ENCODE measurements around the gene RHBDD1.
"Not testable (repeated sequence)": the region's sequence is repeated elsewhere in the genome, so short reads cannot be mapped to it uniquely, and the experiment has no call there.

Gene RHBDD1

GRCh38 chr2:226839951-226840350 is 4.1 kb downstream of the RHBDD1 start:
- H3K27ac ChIP-seq (ENCODE audit: low read depth in 2 of 2, low read length in 2 of 2): no peak overlapping the region
- peaks cover 7 to 14% of the 10 kb centered on the region in 2 donors for H3K4me1 ChIP-seq (ENCODE audit: control insufficient read depth in 2 of 2, insufficient read depth in 2 of 2, low read length in 2 of 2)
- H3K4me3 ChIP-seq (ENCODE audit: low read length in 2 of 2): no peak overlapping the region
- no peaks in the 10 kb centered on the region for H3K27me3 ChIP-seq (ENCODE audit: control insufficient read depth in 2 of 2, insufficient read depth in 2 of 2, low read length in 2 of 2)
- no peaks in the 10 kb centered on the region for H3K36me3 ChIP-seq (ENCODE audit: control insufficient read depth in 2 of 2, insufficient read depth in 2 of 2, low read length in 2 of 2)
- no peak overlapping the region for H3K9ac ChIP-seq (ENCODE audit: low read depth in 1 of 2, low read length in 2 of 2)
- H3K9me3 ChIP-seq (ENCODE audit: control insufficient read depth in 2 of 2, low read length in 2 of 2): no peaks in the 10 kb centered on the region

GRCh38 chr2:226843001-226843400 is 7.1 kb downstream of the RHBDD1 start:
- not testable (repeated sequence) for H3K4me1 ChIP-seq (ENCODE audit: control insufficient read depth in 2 of 2, insufficient read depth in 2 of 2, low read length in 2 of 2)

GRCh38 chr2:226845386-226846116 is 9.7 kb downstream of the RHBDD1 start:
- H3K36me3 ChIP-seq (ENCODE audit: control insufficient read depth in 2 of 2, insufficient read depth in 2 of 2, low read length in 2 of 2): no peaks in the 10 kb centered on the region
- no peaks in the 10 kb centered on the region for H3K27me3 ChIP-seq (ENCODE audit: control insufficient read depth in 2 of 2, insufficient read depth in 2 of 2, low read length in 2 of 2)
- no peak overlapping the region for H3K4me3 ChIP-seq (ENCODE audit: low read length in 2 of 2)
- H3K27ac ChIP-seq (ENCODE audit: low read depth in 2 of 2, low read length in 2 of 2): no peak overlapping the region
- H3K9ac ChIP-seq (ENCODE audit: low read depth in 1 of 2, low read length in 2 of 2): no peak overlapping the region
- H3K9me3 ChIP-seq (ENCODE audit: control insufficient read depth in 2 of 2, low read length in 2 of 2): no peaks in the 10 kb centered on the region
- H3K4me1 ChIP-seq (ENCODE audit: control insufficient read depth in 2 of 2, insufficient read depth in 2 of 2, low read length in 2 of 2): no peaks in the 10 kb centered on the region

More at GRCh38 chr2:226843001-226843400, 7.1 kb downstream of the RHBDD1 start:
- H3K27ac ChIP-seq (ENCODE audit: low read depth in 2 of 2, low read length in 2 of 2); H3K36me3 ChIP-seq (ENCODE audit: control insufficient read depth in 2 of 2, insufficient read depth in 2 of 2, low read length in 2 of 2); H3K9me3 ChIP-seq (ENCODE audit: control insufficient read depth in 2 of 2, low read length in 2 of 2); H3K27me3 ChIP-seq (ENCODE audit: control insufficient read depth in 2 of 2, insufficient read depth in 2 of 2, low read length in 2 of 2); H3K9ac ChIP-seq (ENCODE audit: low read depth in 1 of 2, low read length in 2 of 2); H3K4me3 ChIP-seq (ENCODE audit: low read length in 2 of 2): not testable (repeated sequence)

GRCh38 chr2:226847090-226847489 is 11.2 kb downstream of the RHBDD1 start:
- Histone ChIP-seq H3K27me3 (ENCODE audit: control insufficient read depth in 2 of 2, insufficient read depth in 2 of 2, low read length in 2 of 2) (no peaks in the 10 kb centered on the region), H3K4me3 (ENCODE audit: low read length in 2 of 2) (no peak overlapping the region), H3K27ac (ENCODE audit: low read depth in 2 of 2, low read length in 2 of 2) (no peak overlapping the region), H3K36me3 (ENCODE audit: control insufficient read depth in 2 of 2, insufficient read depth in 2 of 2, low read length in 2 of 2) (no peaks in the 10 kb centered on the region), H3K9me3 (ENCODE audit: control insufficient read depth in 2 of 2, low read length in 2 of 2) (no peaks in the 10 kb centered on the region), H3K9ac (ENCODE audit: low read depth in 1 of 2, low read length in 2 of 2) (no peak overlapping the region), H3K4me1 (ENCODE audit: control insufficient read depth in 2 of 2, insufficient read depth in 2 of 2, low read length in 2 of 2) (no peaks in the 10 kb centered on the region)

GRCh38 chr2:226847511-226847910 is 11.7 kb downstream of the RHBDD1 start:
- Histone ChIP-seq H3K9ac (ENCODE audit: low read depth in 1 of 2, low read length in 2 of 2) (no peak overlapping the region), H3K27me3 (ENCODE audit: control insufficient read depth in 2 of 2, insufficient read depth in 2 of 2, low read length in 2 of 2) (no peaks in the 10 kb centered on the region), H3K27ac (ENCODE audit: low read depth in 2 of 2, low read length in 2 of 2) (no peak overlapping the region), H3K4me3 (ENCODE audit: low read length in 2 of 2) (no peak overlapping the region), H3K4me1 (ENCODE audit: control insufficient read depth in 2 of 2, insufficient read depth in 2 of 2, low read length in 2 of 2) (no peaks in the 10 kb centered on the region), H3K36me3 (ENCODE audit: control insufficient read depth in 2 of 2, insufficient read depth in 2 of 2, low read length in 2 of 2) (no peaks in the 10 kb centered on the region), H3K9me3 (ENCODE audit: control insufficient read depth in 2 of 2, low read length in 2 of 2) (no peaks in the 10 kb centered on the region)

- Histone ChIP-seq H3K27me3 (ENCODE audit: control insufficient read depth in 2 of 2, insufficient read depth in 2 of 2, low read length in 2 of 2) (no peaks in the 10 kb centered on the region), H3K36me3 (ENCODE audit: control insufficient read depth in 2 of 2, insufficient read depth in 2 of 2, low read length in 2 of 2) (no peaks in the 10 kb centered on the region), H3K4me1 (ENCODE audit: control insufficient read depth in 2 of 2, insufficient read depth in 2 of 2, low read length in 2 of 2) (no peaks in the 10 kb centered on the region), H3K4me3 (ENCODE audit: low read length in 2 of 2) (no peak overlapping the region), H3K9ac (ENCODE audit: low read depth in 1 of 2, low read length in 2 of 2) (no peak overlapping the region), H3K27ac (ENCODE audit: low read depth in 2 of 2, low read length in 2 of 2) (no peak overlapping the region), H3K9me3 (ENCODE audit: control insufficient read depth in 2 of 2, low read length in 2 of 2) (no peaks in the 10 kb centered on the region)
Measured at GRCh38 chr2:226849349-226849748, 13.5 kb downstream of the RHBDD1 start.

GRCh38 chr2:226850024-226850423 is 14.2 kb downstream of the RHBDD1 start:
- Histone ChIP-seq H3K27me3 (ENCODE audit: control insufficient read depth in 2 of 2, insufficient read depth in 2 of 2, low read length in 2 of 2) (no peaks in the 10 kb centered on the region), H3K36me3 (ENCODE audit: control insufficient read depth in 2 of 2, insufficient read depth in 2 of 2, low read length in 2 of 2) (no peaks in the 10 kb centered on the region), H3K9ac (ENCODE audit: low read depth in 1 of 2, low read length in 2 of 2) (no peak overlapping the region), H3K4me3 (ENCODE audit: low read length in 2 of 2) (no peak overlapping the region), H3K4me1 (ENCODE audit: control insufficient read depth in 2 of 2, insufficient read depth in 2 of 2, low read length in 2 of 2) (no peaks in the 10 kb centered on the region), H3K27ac (ENCODE audit: low read depth in 2 of 2, low read length in 2 of 2) (no peak overlapping the region), H3K9me3 (ENCODE audit: control insufficient read depth in 2 of 2, low read length in 2 of 2) (no peaks in the 10 kb centered on the region)

- H3K36me3 ChIP-seq (ENCODE audit: control insufficient read depth in 2 of 2, insufficient read depth in 2 of 2, low read length in 2 of 2): no peaks in the 10 kb centered on the region
- no peak overlapping the region for H3K9ac ChIP-seq (ENCODE audit: low read depth in 1 of 2, low read length in 2 of 2)
- H3K27ac ChIP-seq (ENCODE audit: low read depth in 2 of 2, low read length in 2 of 2): no peak overlapping the region
- H3K9me3 ChIP-seq (ENCODE audit: control insufficient read depth in 2 of 2, low read length in 2 of 2): no peaks in the 10 kb centered on the region
- no peaks in the 10 kb centered on the region for H3K4me1 ChIP-seq (ENCODE audit: control insufficient read depth in 2 of 2, insufficient read depth in 2 of 2, low read length in 2 of 2)
- no peaks in the 10 kb centered on the region for H3K27me3 ChIP-seq (ENCODE audit: control insufficient read depth in 2 of 2, insufficient read depth in 2 of 2, low read length in 2 of 2)
- H3K4me3 ChIP-seq (ENCODE audit: low read length in 2 of 2): no peak overlapping the region
Measured at GRCh38 chr2:226855787-226856186, 19.9 kb downstream of the RHBDD1 start.

GRCh38 chr2:226860087-226860486 is 24.2 kb downstream of the RHBDD1 start:
- no peak overlapping the region for H3K9ac ChIP-seq (ENCODE audit: low read depth in 1 of 2, low read length in 2 of 2)
- no peaks in the 10 kb centered on the region for H3K4me1 ChIP-seq (ENCODE audit: control insufficient read depth in 2 of 2, insufficient read depth in 2 of 2, low read length in 2 of 2)
- H3K9me3 ChIP-seq (ENCODE audit: control insufficient read depth in 2 of 2, low read length in 2 of 2): no peaks in the 10 kb centered on the region
- peaks cover 5 to 7% of the 10 kb centered on the region in 2 donors for H3K36me3 ChIP-seq (ENCODE audit: control insufficient read depth in 2 of 2, insufficient read depth in 2 of 2, low read length in 2 of 2)
- H3K27me3 ChIP-seq (ENCODE audit: control insufficient read depth in 2 of 2, insufficient read depth in 2 of 2, low read length in 2 of 2): no peaks in the 10 kb centered on the region
- no peak overlapping the region for H3K27ac ChIP-seq (ENCODE audit: low read depth in 2 of 2, low read length in 2 of 2)
- H3K4me3 ChIP-seq (ENCODE audit: low read length in 2 of 2): no peak overlapping the region

GRCh38 chr2:226862623-226863022 is 26.8 kb downstream of the RHBDD1 start:
- H3K9ac ChIP-seq (ENCODE audit: low read depth in 1 of 2, low read length in 2 of 2): no peak overlapping the region
- no peaks in the 10 kb centered on the region for H3K27me3 ChIP-seq (ENCODE audit: control insufficient read depth in 2 of 2, insufficient read depth in 2 of 2, low read length in 2 of 2)
- H3K4me1 ChIP-seq (ENCODE audit: control insufficient read depth in 2 of 2, insufficient read depth in 2 of 2, low read length in 2 of 2): no peaks in the 10 kb centered on the region
- no peak overlapping the region for H3K27ac ChIP-seq (ENCODE audit: low read depth in 2 of 2, low read length in 2 of 2)
- H3K4me3 ChIP-seq (ENCODE audit: low read length in 2 of 2): no peak overlapping the region
- peaks cover 12 to 13% of the 10 kb centered on the region in 2 donors for H3K36me3 ChIP-seq (ENCODE audit: control insufficient read depth in 2 of 2, insufficient read depth in 2 of 2, low read length in 2 of 2)
- no peaks in the 10 kb centered on the region for H3K9me3 ChIP-seq (ENCODE audit: control insufficient read depth in 2 of 2, low read length in 2 of 2)
